ENCODE measurements around the gene MAEA.

MAEA gene

DNA sequence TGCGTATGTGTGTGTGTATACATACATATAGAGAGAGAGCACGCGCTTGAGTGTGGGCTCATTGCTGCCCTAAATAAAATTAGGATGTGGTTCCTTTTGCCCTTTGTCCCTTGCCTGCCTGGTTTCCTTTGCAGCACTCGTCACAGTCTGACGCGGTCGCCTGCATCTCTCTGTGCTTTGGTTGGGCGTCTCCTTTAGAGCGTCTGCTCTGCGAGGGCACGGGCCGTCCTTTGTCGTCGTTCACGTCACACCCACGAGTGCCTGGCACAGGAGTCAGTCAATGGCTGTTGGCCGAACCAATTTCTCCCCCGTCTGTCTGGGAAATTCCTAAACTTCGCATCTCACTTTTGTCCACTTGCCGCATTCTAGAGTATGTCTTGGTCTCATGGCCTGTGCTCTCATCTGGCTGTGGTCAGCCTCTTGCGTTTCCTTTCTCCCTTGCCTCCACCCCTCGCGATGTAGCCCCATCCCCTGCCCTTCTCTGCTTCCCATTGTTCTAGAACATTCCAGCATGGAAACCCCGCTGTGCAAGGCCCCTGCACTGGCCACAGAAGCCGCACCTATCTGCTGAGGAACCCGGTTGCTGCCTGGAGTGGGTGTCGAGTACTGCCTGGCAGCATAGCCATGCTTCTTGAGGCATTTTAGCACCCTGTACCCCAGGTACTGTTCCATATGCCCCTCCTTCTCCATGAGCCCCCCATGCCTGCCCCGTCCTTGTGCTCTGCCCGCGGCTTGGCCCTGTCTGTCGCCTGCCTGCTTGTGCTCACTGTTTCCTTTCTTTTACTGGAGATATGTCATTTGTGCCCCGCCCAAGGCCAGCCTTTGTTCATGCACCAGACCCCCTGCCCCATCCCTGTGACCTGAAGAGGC is 8.0 kb downstream of the MAEA start:
- no peak overlapping the region for H3K4me3 ChIP-seq (ENCODE audit: low read depth, low read length)
- TF ChIP-seq, protein P1, sequence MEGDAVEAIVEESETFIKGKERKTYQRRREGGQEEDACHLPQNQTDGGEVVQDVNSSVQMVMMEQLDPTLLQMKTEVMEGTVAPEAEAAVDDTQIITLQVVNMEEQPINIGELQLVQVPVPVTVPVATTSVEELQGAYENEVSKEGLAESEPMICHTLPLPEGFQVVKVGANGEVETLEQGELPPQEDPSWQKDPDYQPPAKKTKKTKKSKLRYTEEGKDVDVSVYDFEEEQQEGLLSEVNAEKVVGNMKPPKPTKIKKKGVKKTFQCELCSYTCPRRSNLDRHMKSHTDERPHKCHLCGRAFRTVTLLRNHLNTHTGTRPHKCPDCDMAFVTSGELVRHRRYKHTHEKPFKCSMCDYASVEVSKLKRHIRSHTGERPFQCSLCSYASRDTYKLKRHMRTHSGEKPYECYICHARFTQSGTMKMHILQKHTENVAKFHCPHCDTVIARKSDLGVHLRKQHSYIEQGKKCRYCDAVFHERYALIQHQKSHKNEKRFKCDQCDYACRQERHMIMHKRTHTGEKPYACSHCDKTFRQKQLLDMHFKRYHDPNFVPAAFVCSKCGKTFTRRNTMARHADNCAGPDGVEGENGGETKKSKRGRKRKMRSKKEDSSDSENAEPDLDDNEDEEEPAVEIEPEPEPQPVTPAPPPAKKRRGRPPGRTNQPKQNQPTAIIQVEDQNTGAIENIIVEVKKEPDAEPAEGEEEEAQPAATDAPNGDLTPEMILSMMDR (IDR thresholded peaks at IDR 0.05; ENCODE audit: borderline replicate concordance, insufficient read depth, low read depth, low read length) = no peak

DNA sequence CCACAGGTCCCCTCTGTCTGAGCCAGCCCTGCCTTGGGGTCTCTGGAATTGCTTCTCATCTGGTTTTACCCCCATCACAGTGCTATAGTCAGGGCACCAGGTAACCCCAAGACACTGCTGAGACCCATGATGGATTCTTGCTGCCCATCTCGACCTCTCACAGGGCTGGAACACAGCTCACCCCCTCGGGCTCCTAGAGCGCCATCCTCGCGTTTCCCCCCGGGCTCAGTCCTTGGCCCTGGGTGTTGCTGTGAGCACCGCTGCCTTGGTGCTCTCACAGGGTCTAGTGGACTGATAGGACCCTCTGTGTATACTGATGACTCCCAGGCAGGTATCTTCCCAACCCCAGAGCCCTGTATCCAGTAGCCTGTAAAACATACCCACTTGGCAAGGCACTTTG is 8.8 kb downstream of the MAEA start:
- TF ChIP-seq, protein P1 (IDR thresholded peaks at IDR 0.05; ENCODE audit: borderline replicate concordance, insufficient read depth, low read depth, low read length) = no peak
- H3K4me3 ChIP-seq (ENCODE audit: low read depth, low read length) = no peak overlapping the region

DNA sequence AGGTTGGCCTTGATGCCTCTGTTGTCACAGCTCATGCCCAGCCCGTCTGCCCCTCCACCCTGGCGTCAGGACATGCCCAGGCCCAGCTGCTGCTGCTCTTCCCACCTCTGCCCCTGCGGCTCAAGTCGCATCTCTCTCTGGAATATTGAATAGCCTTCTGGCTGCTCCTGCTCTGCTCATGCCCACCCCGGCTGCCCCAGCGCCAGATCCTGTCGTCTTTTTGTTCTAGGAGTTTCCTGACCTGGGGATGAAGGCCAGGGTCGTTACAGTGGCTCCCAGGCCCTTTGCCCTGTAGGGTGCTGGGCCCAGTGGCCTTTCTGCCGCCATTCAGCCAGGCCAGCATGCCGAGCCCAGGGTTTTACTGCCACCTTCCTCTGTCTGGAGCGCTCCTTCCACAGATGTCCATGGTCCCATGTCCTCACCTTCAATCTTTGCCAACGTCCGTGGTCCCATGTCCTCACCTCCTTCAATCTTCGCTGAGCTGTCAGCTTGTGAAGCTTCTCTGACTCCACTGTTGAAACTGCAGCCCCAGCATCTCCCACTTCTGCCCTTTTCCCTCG is 9.7 kb downstream of the MAEA start:
- no peak overlapping the region for H3K4me3 ChIP-seq (ENCODE audit: low read depth, low read length)
- TF ChIP-seq, protein P1 (IDR thresholded peaks at IDR 0.05; ENCODE audit: borderline replicate concordance, insufficient read depth, low read depth, low read length) = no peak

DNA sequence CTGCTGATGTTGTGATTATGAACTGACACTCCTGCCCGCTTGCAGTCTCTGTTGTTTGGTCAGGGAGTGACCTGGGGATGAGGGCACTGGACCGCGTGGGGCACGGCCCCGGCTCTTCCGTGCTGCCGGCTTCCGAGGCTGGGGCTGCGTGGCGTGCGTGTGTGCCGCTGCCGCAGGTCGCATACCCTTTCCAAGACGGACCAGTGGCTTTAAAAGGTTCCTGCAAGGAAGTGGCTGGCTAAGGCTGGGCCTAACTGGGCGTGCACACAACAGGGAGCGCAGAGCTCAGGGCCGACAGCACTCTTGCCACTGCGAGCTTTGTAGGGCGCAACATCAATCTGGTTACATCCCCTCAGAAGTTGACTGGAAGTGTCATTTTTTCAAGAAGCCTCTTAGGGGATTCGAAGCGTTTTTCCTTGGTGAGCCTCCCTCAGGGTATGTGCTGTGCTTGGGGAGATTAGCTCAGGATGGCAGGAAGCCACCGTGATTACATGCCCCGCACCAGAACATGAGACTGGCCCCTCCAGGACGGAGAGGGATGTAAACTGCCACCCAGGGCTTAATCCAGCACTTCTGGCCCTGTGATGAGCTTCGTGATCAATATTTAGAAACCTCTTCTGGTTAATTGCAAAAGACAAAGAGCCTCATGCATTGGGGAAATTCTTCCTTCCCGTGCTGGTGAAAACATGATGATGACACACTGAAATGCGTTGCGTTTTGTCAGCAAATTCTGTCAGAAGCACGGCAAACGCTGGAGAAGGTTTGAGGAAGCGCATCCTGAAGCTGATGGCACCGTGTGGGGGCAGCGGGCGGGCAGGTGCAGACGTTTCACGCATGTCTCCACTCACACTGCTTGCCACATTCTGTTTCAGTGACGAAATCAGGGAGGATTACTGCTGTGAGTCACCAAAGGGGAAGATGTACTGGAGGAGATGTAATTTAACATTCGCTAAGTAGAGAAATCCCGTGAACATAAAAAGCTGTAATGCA is 11.1 kb downstream of the MAEA start:
- TF ChIP-seq, protein P1 (IDR thresholded peaks at IDR 0.05; ENCODE audit: borderline replicate concordance, insufficient read depth, low read depth, low read length) = no peak
- H3K4me3 ChIP-seq (ENCODE audit: low read depth, low read length) = no peak overlapping the region

DNA sequence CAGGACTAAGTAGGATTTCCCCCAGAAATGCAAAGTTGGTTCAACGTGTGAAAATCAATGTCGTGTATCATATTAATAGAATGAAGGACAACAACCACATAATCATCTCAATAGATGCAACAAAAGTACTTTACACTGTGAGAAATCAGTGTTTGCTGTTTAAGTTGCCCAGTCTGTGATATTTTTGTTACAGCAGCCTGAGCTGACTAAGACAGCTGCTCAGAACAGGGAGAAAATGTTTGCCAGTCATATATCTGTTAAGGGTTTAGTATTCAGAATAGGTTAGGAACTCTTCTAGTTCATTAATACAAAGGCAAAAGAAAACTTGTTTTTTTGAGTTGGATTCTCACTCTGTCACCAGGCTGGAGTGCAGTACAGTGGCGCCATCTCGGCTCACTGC is 12.5 kb downstream of the MAEA start:
- TF ChIP-seq, protein P1 (IDR thresholded peaks at IDR 0.05; ENCODE audit: borderline replicate concordance, insufficient read depth, low read depth, low read length) = no peak
- H3K4me3 ChIP-seq (ENCODE audit: low read depth, low read length) = no peak overlapping the region

DNA sequence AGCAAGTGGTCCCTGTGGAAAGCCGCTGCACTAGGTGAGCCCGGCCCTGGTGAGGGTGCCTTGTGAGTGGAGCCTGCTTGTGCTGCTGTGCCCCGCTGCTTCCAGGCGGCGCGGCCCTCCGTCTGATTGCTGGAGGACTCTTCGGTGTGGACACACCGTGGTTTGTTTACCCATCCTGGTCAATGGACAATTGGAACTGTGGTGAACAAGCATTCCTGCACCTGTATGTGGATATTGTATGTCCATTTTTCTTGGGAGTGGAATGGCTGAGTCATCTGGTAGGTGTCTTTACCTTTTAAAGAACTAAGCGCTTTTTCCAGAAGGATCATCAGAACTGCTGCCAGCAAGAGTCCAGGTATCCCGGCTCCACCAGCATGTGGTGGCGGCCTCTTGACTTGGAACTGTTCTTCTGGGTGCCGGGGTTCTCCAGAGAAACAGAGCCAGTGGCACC is 15.6 kb downstream of the MAEA start:
- no peak overlapping the region for H3K4me3 ChIP-seq (ENCODE audit: low read depth, low read length)
- TF ChIP-seq, protein P1 (IDR thresholded peaks at IDR 0.05; ENCODE audit: borderline replicate concordance, insufficient read depth, low read depth, low read length) = no peak
